Measurements from ENCODE around the gene SSC5D.
A peak's percentile ranks its signal among the peaks of the same experiment; 100 is the strongest.

Gene SSC5D

GRCh38 chr19:55539090-55539984 is 51.1 kb downstream of the SSC5D start:
- ATAC-seq (no peak), DNase-seq (no peak)
- Mint-ChIP-seq H3K27ac (no peak overlapping the region), H3K4me1 (no peaks in the 10 kb centered on the region), H3K9me3 (peaks cover 0 to 6% of the 10 kb centered on the region in 2 donors), H3K27me3 (no peaks in the 10 kb centered on the region), H3K4me3 (no peak overlapping the region)

GRCh38 chr19:55540619-55541018 is 52.4 kb downstream of the SSC5D start:
- Mint-ChIP-seq H3K27ac (no peak overlapping the region), H3K27me3 (peaks cover 7% of the 10 kb centered on the region), H3K9me3 (peaks cover 0 to 6% of the 10 kb centered on the region in 2 donors), H3K4me1 (no peaks in the 10 kb centered on the region), H3K4me3 (no peak overlapping the region)
- DNase-seq: no peak
- ATAC-seq: no peak

- Mint-ChIP-seq H3K27ac (no peak overlapping the region), H3K9me3 (peaks cover 0 to 6% of the 10 kb centered on the region in 2 donors), H3K27me3 (peaks cover 11% of the 10 kb centered on the region), H3K4me3 (no peak overlapping the region), H3K4me1 (no peaks in the 10 kb centered on the region)
- ATAC-seq (no peak), DNase-seq (no peak)
These were observed 52.9 kb downstream of the SSC5D start for GRCh38 chr19:55541091-55541490.

DNA sequence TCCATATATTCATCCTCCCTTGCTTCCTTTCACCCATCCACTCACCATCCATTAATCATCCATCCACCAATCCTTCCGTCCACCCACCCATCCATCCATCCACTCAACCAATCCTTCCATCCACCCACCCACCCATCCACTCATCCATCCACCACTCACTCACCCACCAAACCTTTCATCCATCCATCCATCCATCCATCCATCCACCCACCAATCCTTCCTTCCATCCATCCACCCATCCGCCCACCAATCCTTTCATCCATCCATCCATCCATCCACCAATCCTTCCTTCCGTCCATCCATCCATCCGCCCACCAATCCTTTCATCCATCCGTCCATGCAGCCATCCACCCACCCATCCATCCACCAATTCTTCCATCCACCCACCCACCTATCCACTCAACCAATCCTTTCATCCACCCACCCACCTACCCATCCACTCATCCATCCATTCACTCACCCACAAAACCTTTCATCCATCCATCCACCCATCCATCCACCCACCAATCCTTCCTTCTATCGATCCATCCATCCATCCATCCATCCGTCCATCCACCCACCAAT is 54.1 kb downstream of the SSC5D start:
- Mint-ChIP-seq H3K4me1 (peaks cover 3% of the 10 kb centered on the region), H3K9me3 (peaks cover 0 to 6% of the 10 kb centered on the region in 2 donors), H3K27me3 (peaks cover 21% of the 10 kb centered on the region), H3K27ac (no peak overlapping the region), H3K4me3 (no peak overlapping the region)
- DNase-seq (no peak), ATAC-seq (no peak)

DNA sequence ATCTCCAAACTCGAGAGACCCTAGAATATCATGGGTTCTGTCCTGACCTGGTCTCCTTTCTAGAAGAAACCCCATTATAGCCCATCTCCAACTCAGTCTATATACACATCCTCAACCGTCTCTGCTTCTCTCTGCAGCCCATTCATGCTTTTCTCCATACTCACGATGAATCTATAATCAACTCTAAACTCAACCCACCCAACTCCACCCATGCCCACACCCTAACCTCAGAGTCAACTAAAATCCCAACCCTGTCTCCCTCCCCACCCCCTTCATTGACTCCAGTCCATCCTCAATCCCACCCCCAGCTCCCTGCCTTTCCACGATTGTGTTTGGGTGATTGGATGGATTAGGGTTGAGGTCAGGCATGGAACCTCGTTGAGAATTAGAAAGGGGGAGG is 55.3 kb downstream of the SSC5D start:
- Mint-ChIP-seq H3K4me1 (peaks cover 6% of the 10 kb centered on the region), H3K9me3 (peaks cover 0 to 6% of the 10 kb centered on the region in 2 donors), H3K27me3 (peaks cover 33% of the 10 kb centered on the region), H3K27ac (peak overlapping the region in 1 of 2 donors; percentile 22), H3K4me3 (no peak overlapping the region)
- no peak for DNase-seq
- no peak for ATAC-seq

- H3K27me3 Mint-ChIP-seq: peaks cover 34% of the 10 kb centered on the region
- ATAC-seq: no peak
- no peak overlapping the region for H3K4me3 Mint-ChIP-seq
- no peak overlapping the region for H3K27ac Mint-ChIP-seq
- DNase-seq: no peak
- peaks cover 0 to 6% of the 10 kb centered on the region in 2 donors for H3K9me3 Mint-ChIP-seq
- peaks cover 6% of the 10 kb centered on the region for H3K4me1 Mint-ChIP-seq
These were observed 55.8 kb downstream of the SSC5D start for GRCh38 chr19:55544014-55544413.

- no peak overlapping the region for H3K27ac Mint-ChIP-seq
- DNase-seq (no peak), ATAC-seq (no peak)
- peaks cover 0 to 6% of the 10 kb centered on the region in 2 donors for H3K9me3 Mint-ChIP-seq
- H3K4me3 Mint-ChIP-seq: no peak overlapping the region
- H3K4me1 Mint-ChIP-seq: peaks cover 6% of the 10 kb centered on the region
- H3K27me3 Mint-ChIP-seq: peaks cover 38% of the 10 kb centered on the region
These were observed 56.7 kb downstream of the SSC5D start for GRCh38 chr19:55544776-55545439.

GRCh38 chr19:55545443-55545842 is 57.2 kb downstream of the SSC5D start, which contains the start of gene SBK3:
TSS of gene SBK3 (minus strand) at chr19:55545543. CDS start at chr19:55545543, 0 bp downstream.
- H3K4me1 Mint-ChIP-seq: peaks cover 6% of the 10 kb centered on the region
- peaks cover 0 to 6% of the 10 kb centered on the region in 2 donors for H3K9me3 Mint-ChIP-seq
- no peak within 1 kb of the TSS for H3K4me3 Mint-ChIP-seq
- DNase-seq (no peak), ATAC-seq (no peak)
- H3K27me3 Mint-ChIP-seq: peaks cover 39% of the 10 kb centered on the region
- H3K27ac Mint-ChIP-seq: no peak within 1 kb of the TSS

- no peak for DNase-seq
- H3K27ac Mint-ChIP-seq: no peak overlapping the region
- no peak for ATAC-seq
- peaks cover 39% of the 10 kb centered on the region for H3K27me3 Mint-ChIP-seq
- peaks cover 0 to 6% of the 10 kb centered on the region in 2 donors for H3K9me3 Mint-ChIP-seq
- H3K4me1 Mint-ChIP-seq: peaks cover 6% of the 10 kb centered on the region
- H3K4me3 Mint-ChIP-seq: no peak overlapping the region
These were observed 57.8 kb downstream of the SSC5D start for GRCh38 chr19:55546011-55546410.

- peaks cover 6% of the 10 kb centered on the region for H3K4me1 Mint-ChIP-seq
- no peak overlapping the region for H3K27ac Mint-ChIP-seq
- ATAC-seq: no peak
- H3K27me3 Mint-ChIP-seq: peaks cover 40% of the 10 kb centered on the region
- peaks cover 0 to 6% of the 10 kb centered on the region in 2 donors for H3K9me3 Mint-ChIP-seq
- H3K4me3 Mint-ChIP-seq: no peak overlapping the region
- DNase-seq: no peak
These were observed 58.8 kb downstream of the SSC5D start for GRCh38 chr19:55546822-55547614.

GRCh38 chr19:55549500-55550320 is 61.5 kb downstream of the SSC5D start:
- H3K9me3 Mint-ChIP-seq: no peaks in the 10 kb centered on the region
- no peak overlapping the region for H3K27ac Mint-ChIP-seq
- no peak for ATAC-seq
- H3K4me3 Mint-ChIP-seq: no peak overlapping the region
- no peak for DNase-seq
- peaks cover 55% of the 10 kb centered on the region for H3K27me3 Mint-ChIP-seq
- peaks cover 6% of the 10 kb centered on the region for H3K4me1 Mint-ChIP-seq

GRCh38 chr19:55550321-55550650 is 62.0 kb downstream of the SSC5D start:
- ATAC-seq: no peak
- Mint-ChIP-seq H3K9me3 (no peaks in the 10 kb centered on the region), H3K4me1 (peaks cover 6% of the 10 kb centered on the region), H3K27me3 (peaks cover 53% of the 10 kb centered on the region), H3K4me3 (no peak overlapping the region), H3K27ac (no peak overlapping the region)
- DNase-seq: no peak

- H3K27ac Mint-ChIP-seq: no peak overlapping the region
- H3K9me3 Mint-ChIP-seq: no peaks in the 10 kb centered on the region
- H3K4me1 Mint-ChIP-seq: peaks cover 4% of the 10 kb centered on the region
- DNase-seq (no peak), ATAC-seq (no peak)
- H3K27me3 Mint-ChIP-seq: peaks cover 37% of the 10 kb centered on the region
- no peak overlapping the region for H3K4me3 Mint-ChIP-seq
These were observed 64.0 kb downstream of the SSC5D start for GRCh38 chr19:55552206-55552605.

- peaks cover 33% of the 10 kb centered on the region for H3K27me3 Mint-ChIP-seq
- no peak for DNase-seq
- H3K27ac Mint-ChIP-seq: peak overlapping the region in 1 of 2 donors; percentile 73
- peaks cover under 1% of the 10 kb centered on the region for H3K4me1 Mint-ChIP-seq
- H3K9me3 Mint-ChIP-seq: no peaks in the 10 kb centered on the region
- no peak for ATAC-seq
- no peak overlapping the region for H3K4me3 Mint-ChIP-seq
These were observed 64.4 kb downstream of the SSC5D start for GRCh38 chr19:55552620-55553019.

Measured in stimulated activated naive CD8-positive, alpha-beta T cell treated with anti-CD3 and anti-CD28 coated beads, Interleukin-15, amount 100 ng/mL, for 72 hours (primary cell).